Peyer's patch (tissue), 4 donors: ENCODE results near the gene SMARCD3.

ENCODE experiments used
- CTCF ChIP-seq, 6 experiments: fragments of 450-650 bp in 4 of 6; fragments of 200-600 bp in 2 of 6; sonication (generic) in 1 of 6; IDR thresholded peaks; one replicate each; pipeline ENCODE4 v1.5.1; 2017 to 2019; ENCODE audit warnings: antibody characterized with exemption in 6 of 6, mild to moderate bottlenecking in 3 of 6, moderate library complexity in 1 of 6
- POLR2A ChIP-seq, 2 donors: fragments of 450-650 bp; IDR thresholded peaks; one replicate each; pipeline ENCODE4 v1.5.1; 2017; ENCODE audit warnings: antibody characterized with exemption in 2 of 2, mild to moderate bottlenecking in 2 of 2, moderate library complexity in 2 of 2

GRCh38 chr7:151238190-151238810 is 10.2 kb downstream of the SMARCD3 start:
- no peak for TF ChIP-seq CTCF (IDR thresholded peaks at IDR 0.05)
- TF ChIP-seq POLR2A (IDR thresholded peaks at IDR 0.05): no peak
